Lower leg skin (tissue), 3 donors: ENCODE data around the gene CLEC17A.

Experiments used
- POLR2A ChIP-seq, 2 donors: fragments of 450-650 bp; IDR thresholded peaks; one replicate each; pipeline ENCODE4 v1.6.1; 2016 to 2017; ENCODE audit warnings: antibody characterized with exemption in 2 of 2, mild to moderate bottlenecking in 1 of 2, moderate library complexity in 1 of 2
- TF ChIP-seq, protein P1 (sequence below), 3 donors: fragments of 450-650 bp; IDR thresholded peaks; one replicate each; pipeline ENCODE4 v1.5.1; 2016; ENCODE audit warnings: antibody characterized with exemption in 3 of 3, mild to moderate bottlenecking in 3 of 3, moderate library complexity in 2 of 3

DNA sequence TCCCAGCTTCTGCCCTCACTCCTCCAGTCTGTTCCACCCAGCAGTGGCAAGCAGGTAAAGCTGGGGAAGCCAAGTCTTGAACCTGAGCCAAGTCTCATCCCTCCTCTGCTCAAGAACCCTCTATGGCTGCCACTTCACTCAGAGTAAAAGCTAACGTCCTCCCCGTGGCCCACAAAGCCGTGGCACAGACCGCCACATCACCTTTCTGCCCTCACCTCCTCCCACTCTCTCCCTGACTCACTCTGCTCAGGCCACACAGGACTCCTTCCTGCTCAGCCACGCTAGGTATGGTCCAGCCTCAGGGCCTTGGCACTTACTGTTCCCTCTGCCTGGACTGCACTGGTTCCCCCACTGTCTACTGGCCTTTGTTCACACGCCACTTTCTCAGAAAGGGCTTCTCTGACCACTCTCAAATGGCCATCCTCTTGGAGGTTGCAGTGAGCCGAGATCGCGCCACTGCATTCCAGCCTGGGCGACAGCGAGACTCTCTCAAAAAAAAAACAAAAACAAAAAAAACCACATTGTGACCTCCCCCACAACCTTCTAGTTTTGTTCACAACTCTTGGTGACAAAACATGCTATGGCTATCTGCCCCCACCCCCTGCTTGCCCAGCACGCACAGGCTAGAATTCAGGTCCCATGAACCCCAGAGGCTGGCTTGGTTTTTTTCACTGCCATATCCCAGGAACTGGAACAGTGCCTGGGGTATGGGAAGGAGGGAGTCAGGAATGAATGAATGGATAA, 26.8 kb upstream of the CLEC17A start:
- TF ChIP-seq, protein P1, sequence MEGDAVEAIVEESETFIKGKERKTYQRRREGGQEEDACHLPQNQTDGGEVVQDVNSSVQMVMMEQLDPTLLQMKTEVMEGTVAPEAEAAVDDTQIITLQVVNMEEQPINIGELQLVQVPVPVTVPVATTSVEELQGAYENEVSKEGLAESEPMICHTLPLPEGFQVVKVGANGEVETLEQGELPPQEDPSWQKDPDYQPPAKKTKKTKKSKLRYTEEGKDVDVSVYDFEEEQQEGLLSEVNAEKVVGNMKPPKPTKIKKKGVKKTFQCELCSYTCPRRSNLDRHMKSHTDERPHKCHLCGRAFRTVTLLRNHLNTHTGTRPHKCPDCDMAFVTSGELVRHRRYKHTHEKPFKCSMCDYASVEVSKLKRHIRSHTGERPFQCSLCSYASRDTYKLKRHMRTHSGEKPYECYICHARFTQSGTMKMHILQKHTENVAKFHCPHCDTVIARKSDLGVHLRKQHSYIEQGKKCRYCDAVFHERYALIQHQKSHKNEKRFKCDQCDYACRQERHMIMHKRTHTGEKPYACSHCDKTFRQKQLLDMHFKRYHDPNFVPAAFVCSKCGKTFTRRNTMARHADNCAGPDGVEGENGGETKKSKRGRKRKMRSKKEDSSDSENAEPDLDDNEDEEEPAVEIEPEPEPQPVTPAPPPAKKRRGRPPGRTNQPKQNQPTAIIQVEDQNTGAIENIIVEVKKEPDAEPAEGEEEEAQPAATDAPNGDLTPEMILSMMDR (IDR thresholded peaks at IDR 0.05) = no peak
- no peak for TF ChIP-seq POLR2A (IDR thresholded peaks at IDR 0.05)
